CD14-positive monocyte (primary cell): Measurements from ENCODE around the gene IL3RA. TPM values are rescaled to one million over a fixed set of nuclear protein-coding genes. Genes with fewer than 3 reads are reported as not detected.

Experiments used
- DNase-seq, 3 donors: peaks; one replicate each; pipeline ENCODE4 v3.0.0-alpha.2; 2011 to 2022
- H2AFZ ChIP-seq: 2 replicates; pipeline ENCODE4 v1.6.0; 2012; ENCODE audit warnings: mild to moderate bottlenecking, low read depth, low read length, inconsistent platforms; ENCODE audit not compliant: insufficient read depth, poor library complexity, severe bottlenecking
- H3K27ac ChIP-seq, 2 donors: 1 replicate in 1 of 2; 2 replicates in 1 of 2; pipeline ENCODE4 v1.5.1; 2012 to 2013; ENCODE audit warnings: low read length in 2 of 2, control low read depth in 1 of 2, inconsistent platforms in 1 of 2, low read depth in 1 of 2, mild to moderate bottlenecking in 1 of 2
- H3K27me3 ChIP-seq, 2 donors: one replicate each; pipeline versions ENCODE4 v1.6.0 to v1.6.1; 2011 to 2013; ENCODE audit warnings: low read length in 2 of 2; ENCODE audit not compliant: control insufficient read depth in 2 of 2, insufficient read depth in 2 of 2
- H3K36me3 ChIP-seq, 2 donors: replicated peaks in 1 of 2; 1 replicate in 1 of 2; 2 replicates in 1 of 2; pipeline versions ENCODE4 v1.5.1 to v1.6.1; 2012 to 2013; ENCODE audit warnings: low read length in 2 of 2, control low read depth in 1 of 2, inconsistent platforms in 1 of 2, mild to moderate bottlenecking in 1 of 2; ENCODE audit not compliant: insufficient read depth in 2 of 2, control insufficient read depth in 1 of 2
- H3K4me1 ChIP-seq, 2 donors: 1 replicate in 1 of 2; 2 replicates in 1 of 2; pipeline versions ENCODE4 v1.5.1 to v1.6.1; 2012 to 2013; ENCODE audit warnings: low read length in 2 of 2, control low read depth in 1 of 2, inconsistent platforms in 1 of 2, mild to moderate bottlenecking in 1 of 2, moderate library complexity in 1 of 2; ENCODE audit not compliant: insufficient read depth in 2 of 2, control insufficient read depth in 1 of 2
- H3K4me2 ChIP-seq: replicated peaks from 2 replicates; pipeline ENCODE3; 2012; ENCODE audit warnings: low read length, moderate library complexity, mild to moderate bottlenecking; ENCODE audit not compliant: poor library complexity, severe bottlenecking; ENCODE audit errors: extremely low read depth
- H3K4me3 ChIP-seq, 3 experiments: fragments of 200-600 bp in 1 of 3; sonication (generic) in 1 of 3; replicated peaks in 1 of 3; 1 replicate in 2 of 3; 2 replicates in 1 of 3; pipeline ENCODE4 v1.5.1; 2011 to 2013; ENCODE audit warnings: low read length in 3 of 3, mild to moderate bottlenecking in 3 of 3, control low read depth in 2 of 3, low read depth in 2 of 3, inconsistent platforms in 1 of 3, moderate library complexity in 1 of 3
- H3K79me2 ChIP-seq: 2 replicates; pipeline ENCODE4 v1.6.0; 2012; ENCODE audit warnings: mild to moderate bottlenecking, control low read depth, inconsistent platforms, low read length, moderate library complexity; ENCODE audit not compliant: insufficient read depth
- H3K9ac ChIP-seq: 2 replicates; pipeline ENCODE4 v1.6.0; 2017; ENCODE audit warnings: low read length, mild to moderate bottlenecking; ENCODE audit not compliant: insufficient read depth, poor library complexity, severe bottlenecking
- H3K9me3 ChIP-seq, 2 donors: replicated peaks in 1 of 2; 1 replicate in 1 of 2; 2 replicates in 1 of 2; pipeline versions ENCODE4 v1.5.1 to v1.6.1; 2012 to 2013; ENCODE audit warnings: low read length in 2 of 2, control low read depth in 1 of 2; ENCODE audit not compliant: control insufficient read depth in 1 of 2, insufficient read depth in 1 of 2
- H4K20me1 ChIP-seq: 2 replicates; pipeline ENCODE4 v1.6.0; 2012; ENCODE audit warnings: mild to moderate bottlenecking, low read length, control low read depth, moderate library complexity; ENCODE audit not compliant: insufficient read depth
- H3K27ac Mint-ChIP-seq, 7 donors: one replicate each; pipeline ENCODE4 v1.8.0; 2020; ENCODE audit warnings: mild to moderate bottlenecking in 7 of 7, mixed read lengths in 7 of 7, moderate library complexity in 6 of 7, inconsistent platforms in 2 of 7
- H3K27me3 Mint-ChIP-seq, 3 donors: one replicate each; pipeline ENCODE4 v1.8.0; 2021 to 2022; ENCODE audit warnings: low read depth in 3 of 3, mild to moderate bottlenecking in 3 of 3, mixed read lengths in 3 of 3, moderate library complexity in 3 of 3, inconsistent platforms in 1 of 3
- H3K36me3 Mint-ChIP-seq, 2 donors: one replicate each; pipeline ENCODE4 v1.8.0; 2020; ENCODE audit warnings: mixed read lengths in 2 of 2, inconsistent platforms in 1 of 2, mild to moderate bottlenecking in 1 of 2
- H3K4me1 Mint-ChIP-seq: one replicate; pipeline ENCODE4 v1.8.0; 2020; ENCODE audit warnings: mild to moderate bottlenecking, mixed read lengths
- H3K4me3 Mint-ChIP-seq, 2 donors: one replicate each; pipeline ENCODE4 v1.8.0; 2020; ENCODE audit warnings: mild to moderate bottlenecking in 2 of 2, mixed read lengths in 2 of 2, moderate library complexity in 1 of 2
- H3K9me3 Mint-ChIP-seq, 7 donors: one replicate each; pipeline ENCODE4 v1.8.0; 2020 to 2022; ENCODE audit warnings: mixed read lengths in 7 of 7, mild to moderate bottlenecking in 6 of 7, moderate library complexity in 6 of 7, inconsistent platforms in 2 of 7
- CTCF ChIP-seq: fragments of 200-600 bp; IDR thresholded peaks from one replicate; pipeline ENCODE4 v1.8.0; 2022; ENCODE audit warnings: antibody characterized with exemption, mild to moderate bottlenecking
- WGBS: methylation state at CpG from one replicate; pipeline ENCODE4 v1.1.5; 2013; ENCODE audit warnings: missing lambda C conversion rate; ENCODE audit not compliant: insufficient coverage; 5-methylcytosine and 5-hydroxymethylcytosine counted together
- intact Hi-C, 2 donors: fragments of 100-400 bp; cut with micrococcal nuclease; formaldehyde crosslinking; loops; one replicate each; pipeline versions ENCODE4 v1.15.0 to v1.15.1; 2023
- polyA plus RNA-seq, 3 donors: library from polyadenylated mRNA; depleted of rRNA in 1 of 3; unstranded in 2 of 3; stranded (reverse) in 1 of 3; fragments of 300-500 nt in 2 of 3; fragments of >200 nt in 1 of 3; fragmentation: Illumina TruSeq in 2 of 3; gene quantifications; 1 replicate in 2 of 3; 2 replicates in 1 of 3; pipeline ENCODE4 v1.2.3, GENCODE V29; 2012 to 2021

IL3RA gene
- polyA plus RNA-seq, 3 donors, result 2.9 to 12.0 (median 4.4) TPM

- H3K27me3 Mint-ChIP-seq, result peaks cover 0 to 1% (median 0%) of the 10 kb centered on the region in 3 donors
- H3K4me3 Mint-ChIP-seq, result no peak overlapping the region
- 81% methylated on average over 15 of the region's 15 CpGs for WGBS
- no peaks in the 10 kb centered on the region for H3K79me2 ChIP-seq
- no peaks in the 10 kb centered on the region for H3K4me1 Mint-ChIP-seq
- H2AFZ ChIP-seq, result no peak overlapping the region
- no peaks in the 10 kb centered on the region for H3K4me1 ChIP-seq
- no peak overlapping the region for H3K4me2 ChIP-seq
- H4K20me1 ChIP-seq, result peaks cover 2% of the 10 kb centered on the region
- no peak overlapping the region for H3K9ac ChIP-seq
- no peak for TF ChIP-seq CTCF
- no peak for DNase-seq
- no peak overlapping the region for H3K4me3 ChIP-seq
- no peak overlapping the region for H3K27ac ChIP-seq
- intact Hi-C loops, result no loop called here
- peaks cover 28 to 35% of the 10 kb centered on the region in 2 donors for H3K36me3 Mint-ChIP-seq
- no peaks in the 10 kb centered on the region for H3K27me3 ChIP-seq
- peaks cover 7 to 11% of the 10 kb centered on the region in 2 donors for H3K9me3 ChIP-seq
- peaks cover 0 to 7% (median 5%) of the 10 kb centered on the region in 7 donors for H3K9me3 Mint-ChIP-seq
- H3K36me3 ChIP-seq, result peaks cover 37 to 61% of the 10 kb centered on the region in 2 donors
- H3K27ac Mint-ChIP-seq, result no peak overlapping the region
These were observed 79.8 kb downstream of the IL3RA start for GRCh38 chrX:1416327-1416784.

- Mint-ChIP-seq H3K9me3 (peaks cover 0 to 15% (median 13%) of the 10 kb centered on the region in 7 donors), H3K36me3 (peaks cover 25 to 35% of the 10 kb centered on the region in 2 donors), H3K27me3 (peaks cover 0 to 1% (median 0%) of the 10 kb centered on the region in 3 donors), H3K4me3 (no peak overlapping the region), H3K27ac (no peak overlapping the region), H3K4me1 (no peaks in the 10 kb centered on the region)
- H2AFZ ChIP-seq, result no peak overlapping the region
- no peak for TF ChIP-seq CTCF
- H3K9me3 ChIP-seq, result peaks cover 15 to 19% of the 10 kb centered on the region in 2 donors
- DNase-seq, result no peak
- intact Hi-C loops, result no loop called here
- H3K36me3 ChIP-seq, result peaks cover 33 to 59% of the 10 kb centered on the region in 2 donors
- no peak overlapping the region for H3K27ac ChIP-seq
- no peaks in the 10 kb centered on the region for H3K27me3 ChIP-seq
- H3K4me3 ChIP-seq, result no peak overlapping the region
- no peak overlapping the region for H3K9ac ChIP-seq
- no peaks in the 10 kb centered on the region for H4K20me1 ChIP-seq
- H3K4me2 ChIP-seq, result no peak overlapping the region
- no peaks in the 10 kb centered on the region for H3K79me2 ChIP-seq
- 91% methylated on average over 11 of the region's 14 CpGs for WGBS
- H3K4me1 ChIP-seq, result no peaks in the 10 kb centered on the region
These were observed 80.6 kb downstream of the IL3RA start for GRCh38 chrX:1416965-1417760.
